Astrocyte (in vitro differentiated cells and primary cell): ENCODE results near the gene PHC2. TPM values are rescaled to one million over a fixed set of nuclear protein-coding genes. Genes with fewer than 3 reads are reported as not detected.

Source experiments
- DNase-seq: peaks from one replicate; pipeline ENCODE4 v3.0.0-alpha.2; 2010; ENCODE audit warnings: low read depth
- FAIRE-seq: peaks from 2 replicates; lab custom pipeline; 2011; peaks lifted over from hg19 to GRCh38; lab: Jason Lieb, UNC
- H2AFZ ChIP-seq: 2 replicates; pipeline ENCODE4 v1.6.0; 2012; ENCODE audit warnings: low read depth, low read length, inconsistent platforms
- H3K27ac ChIP-seq: 2 replicates; pipeline ENCODE4 v1.5.1; 2011; ENCODE audit warnings: low read depth, low read length, inconsistent platforms
- H3K27me3 ChIP-seq: 2 replicates; pipeline ENCODE4 v1.6.0; 2011; ENCODE audit warnings: low read length, inconsistent platforms; ENCODE audit not compliant: insufficient read depth
- H3K36me3 ChIP-seq: 2 replicates; pipeline ENCODE4 v1.5.1; 2011; ENCODE audit warnings: low read length, inconsistent platforms; ENCODE audit not compliant: insufficient read depth
- H3K4me1 ChIP-seq: 2 replicates; pipeline ENCODE4 v1.5.1; 2011; ENCODE audit warnings: low read length, inconsistent platforms; ENCODE audit not compliant: insufficient read depth
- H3K4me2 ChIP-seq: 2 replicates; pipeline ENCODE4 v1.6.0; 2012; ENCODE audit warnings: low read length, inconsistent platforms
- H3K4me3 ChIP-seq: 2 replicates; pipeline ENCODE4 v1.5.1; 2011; ENCODE audit warnings: low read depth, mild to moderate bottlenecking, low read length, inconsistent platforms; ENCODE audit not compliant: insufficient read depth
- H3K79me2 ChIP-seq: 2 replicates; pipeline ENCODE4 v1.6.0; 2012; ENCODE audit warnings: mild to moderate bottlenecking, low read length, inconsistent platforms; ENCODE audit not compliant: insufficient read depth
- H3K9ac ChIP-seq: 2 replicates; pipeline ENCODE4 v1.6.0; 2012; ENCODE audit warnings: mild to moderate bottlenecking, low read length, inconsistent platforms
- H3K9me3 ChIP-seq: 2 replicates; pipeline ENCODE4 v1.5.1; 2012; ENCODE audit warnings: low read depth, mild to moderate bottlenecking, low read length, inconsistent platforms; ENCODE audit not compliant: insufficient read depth
- H4K20me1 ChIP-seq: 2 replicates; pipeline ENCODE4 v1.6.0; 2012; ENCODE audit warnings: low read length, inconsistent platforms; ENCODE audit not compliant: insufficient read depth
- H3K27ac Mint-ChIP-seq: one replicate; pipeline ENCODE4 v1.8.0; 2021; ENCODE audit warnings: mild to moderate bottlenecking, mixed read lengths; ENCODE audit not compliant: unreplicated experiment
- H3K27me3 Mint-ChIP-seq: one replicate; pipeline ENCODE4 v1.8.0; 2021; ENCODE audit warnings: low read depth, mixed read lengths; ENCODE audit not compliant: unreplicated experiment
- H3K36me3 Mint-ChIP-seq: one replicate; pipeline ENCODE4 v1.8.0; 2021; ENCODE audit warnings: low read depth, mixed read lengths; ENCODE audit not compliant: unreplicated experiment
- H3K4me1 Mint-ChIP-seq: one replicate; pipeline ENCODE4 v1.8.0; 2021; ENCODE audit warnings: low read depth, mixed read lengths; ENCODE audit not compliant: unreplicated experiment
- H3K4me3 Mint-ChIP-seq: one replicate; pipeline ENCODE4 v1.8.0; 2021; ENCODE audit warnings: mild to moderate bottlenecking, moderate library complexity, mixed read lengths; ENCODE audit not compliant: unreplicated experiment
- H3K9me3 Mint-ChIP-seq: one replicate; pipeline ENCODE4 v1.8.0; 2021; ENCODE audit warnings: mild to moderate bottlenecking, mixed read lengths; ENCODE audit not compliant: unreplicated experiment
- EZH2 ChIP-seq: IDR thresholded peaks from 2 replicates; pipeline ENCODE4 v1.6.1; 2012; ENCODE audit warnings: mild to moderate bottlenecking, low read length, inconsistent platforms; ENCODE audit not compliant: insufficient read depth
- total RNA-seq: library from RNA; stranded (reverse); gene quantifications from 2 replicates; pipeline ENCODE4 v1.2.1, GENCODE V29; 2021
- TF ChIP-seq, protein P1 (sequence below): IDR thresholded peaks from 2 replicates; pipeline ENCODE4 v1.5.1; 2011; ENCODE audit warnings: low read depth, mild to moderate bottlenecking, inconsistent platforms, low read length, moderate library complexity; ENCODE audit not compliant: insufficient read depth

PHC2 gene
- total RNA-seq, 1 donor from 2014 or later: 113 TPM

DNA sequence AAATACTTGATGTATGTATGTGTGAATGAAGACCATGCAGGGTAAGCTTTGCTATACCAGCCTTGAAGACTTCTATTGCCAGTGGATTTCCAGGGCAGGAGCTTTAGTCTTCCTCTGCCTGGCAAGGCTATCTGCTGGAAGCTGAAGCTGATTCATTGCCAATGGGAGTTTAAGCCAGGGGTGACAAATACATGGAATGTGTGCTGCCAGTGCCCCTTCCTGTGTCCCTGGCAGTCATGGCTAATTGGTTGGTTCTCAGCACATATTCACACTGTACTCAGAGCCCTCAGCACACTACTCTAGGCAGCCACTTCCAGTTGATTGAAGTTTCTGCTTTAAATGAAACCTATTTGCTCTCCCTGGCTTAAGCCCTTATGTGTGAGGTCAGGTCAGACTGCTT, 43.0 kb upstream of the PHC2 start:
- Histone ChIP-seq H3K27me3 (no peaks in the 10 kb centered on the region), H3K79me2 (peaks cover 33% of the 10 kb centered on the region), H3K27ac (no peak overlapping the region), H3K36me3 (peaks cover under 1% of the 10 kb centered on the region), H3K9me3 (no peaks in the 10 kb centered on the region), H2AFZ (no peak overlapping the region), H4K20me1 (peaks cover 15% of the 10 kb centered on the region), H3K4me2 (no peak overlapping the region), H3K4me1 (peaks cover 28% of the 10 kb centered on the region), H3K4me3 (no peak overlapping the region), H3K9ac (no peak overlapping the region)
- TF ChIP-seq, protein P1, sequence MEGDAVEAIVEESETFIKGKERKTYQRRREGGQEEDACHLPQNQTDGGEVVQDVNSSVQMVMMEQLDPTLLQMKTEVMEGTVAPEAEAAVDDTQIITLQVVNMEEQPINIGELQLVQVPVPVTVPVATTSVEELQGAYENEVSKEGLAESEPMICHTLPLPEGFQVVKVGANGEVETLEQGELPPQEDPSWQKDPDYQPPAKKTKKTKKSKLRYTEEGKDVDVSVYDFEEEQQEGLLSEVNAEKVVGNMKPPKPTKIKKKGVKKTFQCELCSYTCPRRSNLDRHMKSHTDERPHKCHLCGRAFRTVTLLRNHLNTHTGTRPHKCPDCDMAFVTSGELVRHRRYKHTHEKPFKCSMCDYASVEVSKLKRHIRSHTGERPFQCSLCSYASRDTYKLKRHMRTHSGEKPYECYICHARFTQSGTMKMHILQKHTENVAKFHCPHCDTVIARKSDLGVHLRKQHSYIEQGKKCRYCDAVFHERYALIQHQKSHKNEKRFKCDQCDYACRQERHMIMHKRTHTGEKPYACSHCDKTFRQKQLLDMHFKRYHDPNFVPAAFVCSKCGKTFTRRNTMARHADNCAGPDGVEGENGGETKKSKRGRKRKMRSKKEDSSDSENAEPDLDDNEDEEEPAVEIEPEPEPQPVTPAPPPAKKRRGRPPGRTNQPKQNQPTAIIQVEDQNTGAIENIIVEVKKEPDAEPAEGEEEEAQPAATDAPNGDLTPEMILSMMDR: no peak
- TF ChIP-seq EZH2: no peak
- DNase-seq: no peak
- no peaks in the 10 kb centered on the region for H3K9me3 Mint-ChIP-seq
- peak overlapping the region; percentile 89 for H3K4me3 Mint-ChIP-seq
- no peaks in the 10 kb centered on the region for H3K27me3 Mint-ChIP-seq
- H3K27ac Mint-ChIP-seq: no peak overlapping the region
- peaks cover 4% of the 10 kb centered on the region for H3K36me3 Mint-ChIP-seq
- FAIRE-seq: no peak
- peaks cover 18% of the 10 kb centered on the region for H3K4me1 Mint-ChIP-seq

DNA sequence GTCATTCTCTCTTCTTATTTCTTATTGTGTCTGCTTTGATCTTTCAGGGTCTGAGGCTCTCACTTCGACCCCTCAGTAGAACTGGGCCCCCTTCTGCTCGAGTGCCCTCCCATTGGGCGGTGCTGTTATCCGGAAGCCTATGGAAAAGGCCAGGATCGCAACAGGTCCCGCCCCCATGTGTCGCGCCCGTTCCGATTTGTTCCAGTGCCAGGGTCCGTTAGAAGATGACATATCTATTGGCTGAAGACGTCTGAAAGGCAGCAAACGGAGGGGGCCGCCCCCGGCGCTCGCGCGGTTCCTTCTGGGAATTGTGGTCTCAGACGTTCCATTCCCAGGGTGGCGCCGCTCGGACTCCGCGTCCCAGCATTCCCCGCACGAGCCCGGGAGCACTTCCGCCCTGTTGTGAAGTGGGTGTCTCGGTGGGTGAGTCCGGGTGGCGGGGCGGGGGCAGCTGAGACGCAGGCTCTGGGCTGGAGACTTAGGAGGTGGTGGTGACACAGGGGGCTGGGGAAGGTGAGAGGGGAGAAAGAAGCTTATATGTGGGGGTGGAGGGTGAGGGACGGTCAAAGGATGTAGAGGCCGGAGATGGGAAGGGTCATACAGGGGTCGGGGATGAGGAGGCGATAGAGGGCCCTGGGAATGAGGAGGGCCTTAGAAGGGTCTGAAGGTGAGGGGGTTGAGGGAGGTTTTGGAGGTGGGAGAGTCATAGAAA, 41.5 kb upstream of the PHC2 start, which contains the start of gene ZSCAN20:
Gene ZSCAN20 (plus strand): TSS at position 377 of the 712 bp plus-strand sequence. CDS start 6,644 bp downstream, outside the sequence.
- Mint-ChIP-seq H3K4me1 (peaks cover 26% of the 10 kb centered on the region), H3K4me3 (peak within 1 kb of the TSS; percentile 89), H3K36me3 (peaks cover 2% of the 10 kb centered on the region), H3K27me3 (no peaks in the 10 kb centered on the region), H3K27ac (peak within 1 kb of the TSS; percentile 87), H3K9me3 (no peaks in the 10 kb centered on the region)
- Histone ChIP-seq H3K79me2 (peaks cover 25% of the 10 kb centered on the region), H3K9me3 (no peaks in the 10 kb centered on the region), H4K20me1 (peaks cover 3% of the 10 kb centered on the region), H3K4me1 (peaks cover 37% of the 10 kb centered on the region), H3K27ac (peak within 1 kb of the TSS; percentile 78), H3K4me2 (peak within 1 kb of the TSS; percentile 99), H3K36me3 (no peaks in the 10 kb centered on the region), H3K27me3 (no peaks in the 10 kb centered on the region), H2AFZ (peak within 1 kb of the TSS; percentile 81), H3K4me3 (peak within 1 kb of the TSS; percentile 80), H3K9ac (peak within 1 kb of the TSS; percentile 95)
- TF ChIP-seq, protein P1: no peak
- TF ChIP-seq EZH2: no peak
- FAIRE-seq: no peak
- DNase-seq: peak; percentile 96

DNA sequence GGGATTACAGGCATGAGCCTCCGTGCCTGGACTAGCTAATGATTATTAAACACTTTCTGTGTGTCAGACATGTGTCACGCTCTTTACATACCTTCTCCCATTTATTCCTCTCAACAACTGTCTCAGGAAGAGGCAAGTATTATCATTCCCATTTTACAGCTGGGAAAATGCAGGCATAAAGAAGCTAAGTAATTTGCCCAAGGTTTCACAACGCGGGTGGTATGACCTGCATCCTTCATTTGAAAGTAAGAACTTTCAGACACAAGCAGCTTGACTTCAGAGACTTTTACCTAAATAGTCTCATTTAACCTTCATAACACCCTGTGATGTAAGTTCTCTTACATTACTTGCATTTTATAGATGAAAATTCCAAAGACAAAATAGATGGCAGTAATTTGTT, 40.5 kb upstream of the PHC2 start:
- Mint-ChIP-seq H3K4me1 (peaks cover 26% of the 10 kb centered on the region), H3K27me3 (peaks cover 2% of the 10 kb centered on the region), H3K36me3 (peaks cover 2% of the 10 kb centered on the region), H3K27ac (peak overlapping the region; percentile 30), H3K9me3 (no peaks in the 10 kb centered on the region), H3K4me3 (peak overlapping the region; percentile 20)
- no peak for FAIRE-seq
- Histone ChIP-seq H3K79me2 (peaks cover 19% of the 10 kb centered on the region), H3K27ac (no peak overlapping the region), H3K4me1 (peaks cover 37% of the 10 kb centered on the region), H3K27me3 (no peaks in the 10 kb centered on the region), H3K4me2 (no peak overlapping the region), H4K20me1 (no peaks in the 10 kb centered on the region), H3K9me3 (no peaks in the 10 kb centered on the region), H2AFZ (no peak overlapping the region), H3K9ac (no peak overlapping the region), H3K4me3 (no peak overlapping the region), H3K36me3 (no peaks in the 10 kb centered on the region)
- no peak for DNase-seq
- TF ChIP-seq, protein P1: no peak
- TF ChIP-seq EZH2: no peak
